ENCODE measurements around the gene PPP3CA.

PPP3CA gene

GRCh38 chr4:101262683-101263082, 84.6 kb downstream of the PPP3CA start:
- no peak for DNase-seq (ENCODE audit: extremely low spot score)
- ChIA-PET POLR2A (no interaction called here), CTCF (interaction anchor here (0.7 to 1.7 kb wide), 3 partner anchors 10 to 16 kb away, joined by 3 to 4 read pairs (median 4); no protein-coding TSS in a partner anchor)
- no peak for TF ChIP-seq CTCF (IDR thresholded peaks at IDR 0.05; ENCODE audit: control extremely low read depth, extremely low read depth, low read depth, missing control alignments)

- ChIA-PET CTCF (interaction anchor here (1.6 kb wide), 1 partner anchor 17 kb away, joined by 6 read pairs; no protein-coding TSS in a partner anchor), POLR2A (no interaction called here)
- DNase-seq (ENCODE audit: extremely low spot score), result no peak
- no peak for TF ChIP-seq CTCF (IDR thresholded peaks at IDR 0.05; ENCODE audit: control extremely low read depth, extremely low read depth, low read depth, missing control alignments)
Observed at GRCh38 chr4:101259876-101260275, 87.5 kb downstream of the PPP3CA start.

- POLR2A ChIA-PET, result no interaction called here
- CTCF ChIA-PET, result interaction anchor here (1.6 kb wide), 1 partner anchor 16 kb away, joined by 6 read pairs; no protein-coding TSS in a partner anchor
- TF ChIP-seq CTCF (IDR thresholded peaks at IDR 0.05; ENCODE audit: control extremely low read depth, extremely low read depth, low read depth, missing control alignments), result no peak
- DNase-seq (ENCODE audit: extremely low spot score), result no peak
Observed at GRCh38 chr4:101258883-101259282, 88.4 kb downstream of the PPP3CA start.

- no peak for TF ChIP-seq CTCF (IDR thresholded peaks at IDR 0.05; ENCODE audit: control extremely low read depth, extremely low read depth, low read depth, missing control alignments)
- ChIA-PET CTCF (no interaction called here), POLR2A (no interaction called here)
- DNase-seq (ENCODE audit: extremely low spot score), result no peak
Observed at GRCh38 chr4:101256222-101256621, 91.1 kb downstream of the PPP3CA start.

GRCh38 chr4:101254776-101255175, 92.5 kb downstream of the PPP3CA start:
- no peak for TF ChIP-seq CTCF (IDR thresholded peaks at IDR 0.05; ENCODE audit: control extremely low read depth, extremely low read depth, low read depth, missing control alignments)
- ChIA-PET POLR2A (no interaction called here), CTCF (no interaction called here)
- DNase-seq (ENCODE audit: extremely low spot score), result no peak

GRCh38 chr4:101253121-101253520, 94.2 kb downstream of the PPP3CA start:
- DNase-seq (ENCODE audit: extremely low spot score), result no peak
- ChIA-PET POLR2A (no interaction called here), CTCF (no interaction called here)

More at GRCh38 chr4:101253121-101253520, 94.2 kb downstream of the PPP3CA start:
- TF ChIP-seq CTCF (IDR thresholded peaks at IDR 0.05; ENCODE audit: control extremely low read depth, extremely low read depth, low read depth, missing control alignments), result no peak

Measured in GM10248 (cell line).